GM12878 (cell line): Measurements from ENCODE around the gene SELENOO. TPM values are rescaled to one million over a fixed set of nuclear protein-coding genes. Genes with fewer than 3 reads are reported as not detected.

ENCODE experiments used
- CREM ChIP-seq: IDR thresholded peaks from 2 replicates; pipeline ENCODE4 v1.6.1; 2014; ENCODE audit warnings: antibody characterized with exemption, low read depth
- EGR1 ChIP-seq, 2 experiments: IDR thresholded peaks; 1 replicate in 1 of 2; 2 replicates in 1 of 2; pipeline ENCODE4 v1.6.1; 2011 to 2012; ENCODE audit warnings: low read depth in 2 of 2, low read length in 2 of 2, borderline replicate concordance in 1 of 2, mild to moderate bottlenecking in 1 of 2, moderate library complexity in 1 of 2
- FOXM1 ChIP-seq: IDR thresholded peaks from 2 replicates; pipeline ENCODE4 v1.6.1; 2012; ENCODE audit warnings: low read depth, mild to moderate bottlenecking, inconsistent platforms, low read length, moderate library complexity
- HDAC2 ChIP-seq: fragments of 200-600 bp; sonication (generic); IDR thresholded peaks from 2 replicates; pipeline ENCODE4 v1.6.1; 2017
- HDGF ChIP-seq: fragments of 450-650 bp; IDR thresholded peaks from 2 replicates; pipeline ENCODE4 v1.6.1; 2016; ENCODE audit warnings: antibody characterized with exemption
- KAT2A ChIP-seq: conservative IDR thresholded peaks from 2 replicates; pipeline ENCODE4 v1.6.1; 2011; ENCODE audit warnings: low read depth, low read length; ENCODE audit not compliant: control insufficient read depth
- MEF2A ChIP-seq: IDR thresholded peaks from 2 replicates; pipeline ENCODE4 v1.6.1; 2011; ENCODE audit warnings: low read depth, mild to moderate bottlenecking, low read length, moderate library complexity; ENCODE audit not compliant: insufficient read depth
- MEF2B ChIP-seq: fragments of 450-650 bp; IDR thresholded peaks from 2 replicates; pipeline ENCODE4 v1.6.1; 2018; ENCODE audit warnings: mild to moderate bottlenecking, moderate library complexity; ENCODE audit not compliant: partially characterized antibody, poor library complexity, severe bottlenecking
- NFYB ChIP-seq: IDR thresholded peaks from 2 replicates; pipeline ENCODE4 v1.6.1; 2011; ENCODE audit warnings: low read depth, mild to moderate bottlenecking, low read length, improper control_type of control experiment, moderate library complexity; ENCODE audit not compliant: insufficient read depth
- POLR2A ChIP-seq: IDR thresholded peaks from 2 replicates; pipeline ENCODE4 v1.6.1; 2011; ENCODE audit warnings: low read depth, mild to moderate bottlenecking, low read length
- RUNX3 ChIP-seq: IDR thresholded peaks from 2 replicates; pipeline ENCODE4 v1.6.1; 2012; ENCODE audit warnings: low read length, inconsistent platforms
- STAT1 ChIP-seq: fragments of 450-650 bp; conservative IDR thresholded peaks from 2 replicates; pipeline ENCODE4 v1.6.1; 2014; ENCODE audit warnings: antibody characterized with exemption, mild to moderate bottlenecking
- ZBED1 ChIP-seq: IDR thresholded peaks from 2 replicates; pipeline ENCODE4 v1.6.1; 2016; ENCODE audit warnings: borderline replicate concordance
- polyA plus RNA-seq, 11 experiments: library from polyadenylated mRNA; depleted of rRNA in 4 of 11; unstranded in 6 of 11; stranded (reverse) in 5 of 11; fragments of >200 nt; fragmentation: Nextera tagmentation in 4 of 11; fragmentation: Illumina TruSeq in 1 of 11; extraction: Ambion mirVana in 4 of 11; extraction: Trizol in 1 of 11; gene quantifications; 1 replicate in 1 of 11; 2 replicates in 10 of 11; pipeline versions ENCODE4 v1.2.1 to v1.2.3, GENCODE V29; 2011 to 2016; ENCODE audit warnings: inconsistent platforms in 2 of 11, missing spikeins in 2 of 11, low read depth in 1 of 11
- total RNA-seq, 4 experiments: library from RNA; depleted of rRNA in 3 of 4; stranded (reverse); fragments of >200 nt in 3 of 4; fragmentation: Illumina TruSeq in 1 of 4; extraction: Trizol in 1 of 4; gene quantifications; 2 replicates each; pipeline versions ENCODE4 v1.2.1 to v1.2.3, GENCODE V29; 2013 to 2021
- TF ChIP-seq, protein P1 (sequence below): fragments of 450-650 bp; IDR thresholded peaks from 2 replicates; pipeline ENCODE4 v1.6.1; 2016; ENCODE audit warnings: mild to moderate bottlenecking
- TF ChIP-seq, protein P2 (sequence below): IDR thresholded peaks from 2 replicates; pipeline ENCODE4 v1.6.1; 2012; ENCODE audit warnings: low read depth, low read length, improper control_type of control experiment
- TF ChIP-seq, protein P3 (sequence below): IDR thresholded peaks from 2 replicates; pipeline ENCODE4 v1.6.1; 2012; ENCODE audit warnings: low read depth, low read length, improper control_type of control experiment
- TF ChIP-seq, protein P4 (sequence below): IDR thresholded peaks from 2 replicates; pipeline ENCODE4 v1.6.1; 2011; ENCODE audit warnings: low read depth, mild to moderate bottlenecking, low read length, moderate library complexity, borderline replicate concordance; ENCODE audit errors: extremely low read depth
- TF ChIP-seq, protein P5 (sequence below): fragments of 450-650 bp; conservative IDR thresholded peaks from 2 replicates; pipeline ENCODE4 v1.6.1; 2017; ENCODE audit warnings: mild to moderate bottlenecking, moderate library complexity
- TF ChIP-seq, protein P6 (sequence below): fragments of 450-650 bp; IDR thresholded peaks from 2 replicates; pipeline ENCODE4 v1.6.1; 2016; ENCODE audit warnings: mild to moderate bottlenecking, moderate library complexity, borderline replicate concordance

The SELENOO gene
- total and polyA plus RNA-seq, 10 of the 15 experiments (the other 5 are each of a cell fraction or from before 2014, with no cell fraction given): 0.42 to 23.3 (median 3.3) TPM

DNA sequence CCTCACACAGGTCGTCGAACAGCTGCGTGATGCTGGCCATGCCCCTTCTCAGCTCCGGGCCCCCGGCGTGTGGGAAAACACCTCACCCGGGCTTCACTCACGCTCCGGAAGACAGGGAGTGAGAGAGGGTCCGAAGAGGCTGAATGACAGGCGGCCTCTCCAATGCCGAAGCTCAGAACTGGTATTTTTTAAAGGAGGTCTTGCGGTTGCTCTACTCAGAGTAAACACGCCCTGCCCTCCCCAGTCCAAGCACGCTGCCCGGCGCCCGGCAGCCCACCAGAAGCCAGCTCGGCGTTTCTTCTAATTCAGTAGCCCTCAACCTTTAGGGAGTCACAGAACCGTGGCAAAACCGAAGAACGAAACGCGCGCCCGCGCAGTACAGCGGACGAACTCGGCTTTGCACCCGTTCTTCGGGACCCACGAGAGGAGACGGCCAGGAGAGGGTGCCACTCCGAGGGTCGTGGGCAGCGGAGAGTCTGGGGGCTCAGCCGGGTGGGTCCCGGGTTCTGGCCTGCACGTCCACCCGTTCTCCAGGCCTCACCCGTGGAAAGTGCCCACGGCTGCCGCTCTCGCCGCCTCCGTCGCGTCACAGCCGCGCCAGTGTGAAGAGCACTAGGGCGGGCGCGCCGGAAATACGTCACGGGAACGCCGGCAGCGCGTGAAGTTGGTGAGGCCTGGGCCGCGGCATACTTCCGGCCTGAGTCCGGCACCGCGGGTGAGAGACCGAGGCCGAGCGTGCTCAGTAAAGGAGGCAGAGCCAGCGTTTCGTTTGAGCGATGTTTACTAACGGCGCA lies 43.8 kb downstream of the SELENOO start, which contains the start of gene TUBGCP6 (continued):
- TF ChIP-seq MEF2B: no peak
- TF ChIP-seq MEF2A: peak; percentile 61; the same call in 1 of the 2 replicates
- 0 out of 2 replicates have a peak, but pooled peaks have one; percentile 38 for TF ChIP-seq HDGF
- TF ChIP-seq ZBED1: peak; percentile 69; the same call in 1 of the 2 replicates
- 0 out of 2 replicates have a peak, but pooled peaks have one; percentile 45 for TF ChIP-seq STAT1
- peak; percentile 70 for TF ChIP-seq RUNX3
- TF ChIP-seq, protein P1, sequence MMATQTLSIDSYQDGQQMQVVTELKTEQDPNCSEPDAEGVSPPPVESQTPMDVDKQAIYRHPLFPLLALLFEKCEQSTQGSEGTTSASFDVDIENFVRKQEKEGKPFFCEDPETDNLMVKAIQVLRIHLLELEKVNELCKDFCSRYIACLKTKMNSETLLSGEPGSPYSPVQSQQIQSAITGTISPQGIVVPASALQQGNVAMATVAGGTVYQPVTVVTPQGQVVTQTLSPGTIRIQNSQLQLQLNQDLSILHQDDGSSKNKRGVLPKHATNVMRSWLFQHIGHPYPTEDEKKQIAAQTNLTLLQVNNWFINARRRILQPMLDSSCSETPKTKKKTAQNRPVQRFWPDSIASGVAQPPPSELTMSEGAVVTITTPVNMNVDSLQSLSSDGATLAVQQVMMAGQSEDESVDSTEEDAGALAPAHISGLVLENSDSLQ: peak; percentile 98
- TF ChIP-seq POLR2A: peak; percentile 97
- TF ChIP-seq FOXM1: no peak
- TF ChIP-seq, protein P2, sequence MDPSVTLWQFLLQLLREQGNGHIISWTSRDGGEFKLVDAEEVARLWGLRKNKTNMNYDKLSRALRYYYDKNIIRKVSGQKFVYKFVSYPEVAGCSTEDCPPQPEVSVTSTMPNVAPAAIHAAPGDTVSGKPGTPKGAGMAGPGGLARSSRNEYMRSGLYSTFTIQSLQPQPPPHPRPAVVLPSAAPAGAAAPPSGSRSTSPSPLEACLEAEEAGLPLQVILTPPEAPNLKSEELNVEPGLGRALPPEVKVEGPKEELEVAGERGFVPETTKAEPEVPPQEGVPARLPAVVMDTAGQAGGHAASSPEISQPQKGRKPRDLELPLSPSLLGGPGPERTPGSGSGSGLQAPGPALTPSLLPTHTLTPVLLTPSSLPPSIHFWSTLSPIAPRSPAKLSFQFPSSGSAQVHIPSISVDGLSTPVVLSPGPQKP: peak; percentile 86
- TF ChIP-seq, protein P3, sequence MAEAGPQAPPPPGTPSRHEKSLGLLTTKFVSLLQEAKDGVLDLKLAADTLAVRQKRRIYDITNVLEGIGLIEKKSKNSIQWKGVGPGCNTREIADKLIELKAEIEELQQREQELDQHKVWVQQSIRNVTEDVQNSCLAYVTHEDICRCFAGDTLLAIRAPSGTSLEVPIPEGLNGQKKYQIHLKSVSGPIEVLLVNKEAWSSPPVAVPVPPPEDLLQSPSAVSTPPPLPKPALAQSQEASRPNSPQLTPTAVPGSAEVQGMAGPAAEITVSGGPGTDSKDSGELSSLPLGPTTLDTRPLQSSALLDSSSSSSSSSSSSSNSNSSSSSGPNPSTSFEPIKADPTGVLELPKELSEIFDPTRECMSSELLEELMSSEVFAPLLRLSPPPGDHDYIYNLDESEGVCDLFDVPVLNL: peak; percentile 36; the same call in 1 of the 2 replicates
- TF ChIP-seq, protein P4, sequence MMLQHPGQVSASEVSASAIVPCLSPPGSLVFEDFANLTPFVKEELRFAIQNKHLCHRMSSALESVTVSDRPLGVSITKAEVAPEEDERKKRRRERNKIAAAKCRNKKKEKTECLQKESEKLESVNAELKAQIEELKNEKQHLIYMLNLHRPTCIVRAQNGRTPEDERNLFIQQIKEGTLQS: peak; percentile 86
- TF ChIP-seq HDAC2: no peak
- TF ChIP-seq CREM: peak; percentile 100
- TF ChIP-seq, protein P5, sequence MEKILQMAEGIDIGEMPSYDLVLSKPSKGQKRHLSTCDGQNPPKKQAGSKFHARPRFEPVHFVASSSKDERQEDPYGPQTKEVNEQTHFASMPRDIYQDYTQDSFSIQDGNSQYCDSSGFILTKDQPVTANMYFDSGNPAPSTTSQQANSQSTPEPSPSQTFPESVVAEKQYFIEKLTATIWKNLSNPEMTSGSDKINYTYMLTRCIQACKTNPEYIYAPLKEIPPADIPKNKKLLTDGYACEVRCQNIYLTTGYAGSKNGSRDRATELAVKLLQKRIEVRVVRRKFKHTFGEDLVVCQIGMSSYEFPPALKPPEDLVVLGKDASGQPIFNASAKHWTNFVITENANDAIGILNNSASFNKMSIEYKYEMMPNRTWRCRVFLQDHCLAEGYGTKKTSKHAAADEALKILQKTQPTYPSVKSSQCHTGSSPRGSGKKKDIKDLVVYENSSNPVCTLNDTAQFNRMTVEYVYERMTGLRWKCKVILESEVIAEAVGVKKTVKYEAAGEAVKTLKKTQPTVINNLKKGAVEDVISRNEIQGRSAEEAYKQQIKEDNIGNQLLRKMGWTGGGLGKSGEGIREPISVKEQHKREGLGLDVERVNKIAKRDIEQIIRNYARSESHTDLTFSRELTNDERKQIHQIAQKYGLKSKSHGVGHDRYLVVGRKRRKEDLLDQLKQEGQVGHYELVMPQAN: peak; percentile 88
- peak in 1 of 2 experiments; percentile 38; a peak in 1 of 3 replicates for TF ChIP-seq EGR1 (IDR thresholded peaks at IDR 0.05; ENCODE audit: borderline replicate concordance in 1 of 2, low read depth in 2 of 2, low read length in 2 of 2)
- peak; percentile 93 for TF ChIP-seq NFYB
- no peak for TF ChIP-seq KAT2A
- TF ChIP-seq, protein P6, sequence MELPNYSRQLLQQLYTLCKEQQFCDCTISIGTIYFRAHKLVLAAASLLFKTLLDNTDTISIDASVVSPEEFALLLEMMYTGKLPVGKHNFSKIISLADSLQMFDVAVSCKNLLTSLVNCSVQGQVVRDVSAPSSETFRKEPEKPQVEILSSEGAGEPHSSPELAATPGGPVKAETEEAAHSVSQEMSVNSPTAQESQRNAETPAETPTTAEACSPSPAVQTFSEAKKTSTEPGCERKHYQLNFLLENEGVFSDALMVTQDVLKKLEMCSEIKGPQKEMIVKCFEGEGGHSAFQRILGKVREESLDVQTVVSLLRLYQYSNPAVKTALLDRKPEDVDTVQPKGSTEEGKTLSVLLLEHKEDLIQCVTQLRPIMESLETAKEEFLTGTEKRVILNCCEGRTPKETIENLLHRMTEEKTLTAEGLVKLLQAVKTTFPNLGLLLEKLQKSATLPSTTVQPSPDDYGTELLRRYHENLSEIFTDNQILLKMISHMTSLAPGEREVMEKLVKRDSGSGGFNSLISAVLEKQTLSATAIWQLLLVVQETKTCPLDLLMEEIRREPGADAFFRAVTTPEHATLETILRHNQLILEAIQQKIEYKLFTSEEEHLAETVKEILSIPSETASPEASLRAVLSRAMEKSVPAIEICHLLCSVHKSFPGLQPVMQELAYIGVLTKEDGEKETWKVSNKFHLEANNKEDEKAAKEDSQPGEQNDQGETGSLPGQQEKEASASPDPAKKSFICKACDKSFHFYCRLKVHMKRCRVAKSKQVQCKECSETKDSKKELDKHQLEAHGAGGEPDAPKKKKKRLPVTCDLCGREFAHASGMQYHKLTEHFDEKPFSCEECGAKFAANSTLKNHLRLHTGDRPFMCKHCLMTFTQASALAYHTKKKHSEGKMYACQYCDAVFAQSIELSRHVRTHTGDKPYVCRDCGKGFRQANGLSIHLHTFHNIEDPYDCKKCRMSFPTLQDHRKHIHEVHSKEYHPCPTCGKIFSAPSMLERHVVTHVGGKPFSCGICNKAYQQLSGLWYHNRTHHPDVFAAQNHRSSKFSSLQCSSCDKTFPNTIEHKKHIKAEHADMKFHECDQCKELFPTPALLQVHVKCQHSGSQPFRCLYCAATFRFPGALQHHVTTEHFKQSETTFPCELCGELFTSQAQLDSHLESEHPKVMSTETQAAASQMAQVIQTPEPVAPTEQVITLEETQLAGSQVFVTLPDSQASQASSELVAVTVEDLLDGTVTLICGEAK: peak; percentile 96
